ENCODE data around the gene TANC1.

DNA sequence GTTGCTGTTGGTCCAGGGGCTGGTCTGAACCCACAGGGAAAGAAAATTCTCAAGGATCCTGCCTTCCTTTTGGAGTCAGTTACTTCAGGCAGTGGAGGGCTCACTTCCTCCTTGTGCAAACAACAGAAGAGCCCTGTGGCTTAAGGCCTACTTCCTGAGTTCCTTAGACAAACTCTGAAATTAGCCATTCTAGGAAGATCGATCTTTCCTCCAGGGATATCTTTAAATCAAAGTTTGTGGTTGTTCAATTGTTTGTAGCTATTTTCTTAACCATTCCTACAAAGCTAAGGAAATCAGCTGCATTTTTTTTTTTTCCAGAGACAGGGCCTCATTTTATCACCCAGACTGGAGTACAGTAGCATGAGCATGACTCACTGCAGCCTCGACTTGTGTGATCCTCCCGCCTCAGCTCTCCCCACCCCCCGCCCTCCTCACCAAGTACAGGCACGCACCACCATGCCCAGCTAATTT, 156.0 kb downstream of the TANC1 start:
- TF ChIP-seq, protein P1, sequence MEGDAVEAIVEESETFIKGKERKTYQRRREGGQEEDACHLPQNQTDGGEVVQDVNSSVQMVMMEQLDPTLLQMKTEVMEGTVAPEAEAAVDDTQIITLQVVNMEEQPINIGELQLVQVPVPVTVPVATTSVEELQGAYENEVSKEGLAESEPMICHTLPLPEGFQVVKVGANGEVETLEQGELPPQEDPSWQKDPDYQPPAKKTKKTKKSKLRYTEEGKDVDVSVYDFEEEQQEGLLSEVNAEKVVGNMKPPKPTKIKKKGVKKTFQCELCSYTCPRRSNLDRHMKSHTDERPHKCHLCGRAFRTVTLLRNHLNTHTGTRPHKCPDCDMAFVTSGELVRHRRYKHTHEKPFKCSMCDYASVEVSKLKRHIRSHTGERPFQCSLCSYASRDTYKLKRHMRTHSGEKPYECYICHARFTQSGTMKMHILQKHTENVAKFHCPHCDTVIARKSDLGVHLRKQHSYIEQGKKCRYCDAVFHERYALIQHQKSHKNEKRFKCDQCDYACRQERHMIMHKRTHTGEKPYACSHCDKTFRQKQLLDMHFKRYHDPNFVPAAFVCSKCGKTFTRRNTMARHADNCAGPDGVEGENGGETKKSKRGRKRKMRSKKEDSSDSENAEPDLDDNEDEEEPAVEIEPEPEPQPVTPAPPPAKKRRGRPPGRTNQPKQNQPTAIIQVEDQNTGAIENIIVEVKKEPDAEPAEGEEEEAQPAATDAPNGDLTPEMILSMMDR (conservative IDR thresholded peaks at IDR 0.05; ENCODE audit: low read length) = no peak
- no peak for TF ChIP-seq EZH2phosphoT487 (IDR thresholded peaks at IDR 0.05; ENCODE audit: borderline replicate concordance)
